GM12878 (cell line): Measurements from ENCODE around the gene DLEC1.

Source experiments
- CHD2 ChIP-seq: IDR thresholded peaks from 2 replicates; pipeline ENCODE4 v1.6.1; 2011; ENCODE audit warnings: low read depth, low read length, improper control_type of control experiment, borderline replicate concordance
- CTCF ChIP-seq, 3 experiments: IDR thresholded peaks in 2 of 3; conservative IDR thresholded peaks in 1 of 3; 2 replicates each; pipeline ENCODE4 v1.5.1; 2011; ENCODE audit warnings: low read depth in 3 of 3, low read length in 3 of 3, mild to moderate bottlenecking in 3 of 3, control low read depth in 2 of 3, moderate library complexity in 2 of 3, inconsistent platforms in 1 of 3, mixed read lengths in 1 of 3; ENCODE audit not compliant: control insufficient read depth in 2 of 3, insufficient read depth in 1 of 3; ENCODE audit errors: extremely low read depth in 1 of 3
- MXI1 ChIP-seq: fragments of 150-350 bp; IDR thresholded peaks from 2 replicates; pipeline ENCODE4 v1.6.1; 2011; ENCODE audit warnings: low read depth, mild to moderate bottlenecking, inconsistent platforms, low read length, improper control_type of control experiment
- NRF1 ChIP-seq: conservative IDR thresholded peaks from 2 replicates; pipeline ENCODE4 v1.6.1; 2011; ENCODE audit warnings: mild to moderate bottlenecking, low read depth, low read length, improper control_type of control experiment
- PAX8 ChIP-seq: fragments of 450-650 bp; IDR thresholded peaks from 2 replicates; pipeline ENCODE4 v1.6.1; 2017; ENCODE audit warnings: mild to moderate bottlenecking, moderate library complexity
- POLR2A ChIP-seq: IDR thresholded peaks from 2 replicates; pipeline ENCODE4 v1.6.1; 2011; ENCODE audit warnings: low read depth, mild to moderate bottlenecking, low read length
- SPI1 ChIP-seq: IDR thresholded peaks from 2 replicates; pipeline ENCODE4 v1.6.1; 2011; ENCODE audit warnings: low read depth, mild to moderate bottlenecking, low read length, moderate library complexity, borderline replicate concordance; ENCODE audit not compliant: insufficient read depth
- SREBF1 ChIP-seq: IDR thresholded peaks from 2 replicates; pipeline ENCODE4 v1.6.1; 2012; ENCODE audit warnings: mild to moderate bottlenecking, low read length
- WRNIP1 ChIP-seq: IDR thresholded peaks from 2 replicates; pipeline ENCODE4 v1.6.1; 2011; ENCODE audit warnings: low read depth, low read length, improper control_type of control experiment, borderline replicate concordance
- YY1 ChIP-seq: IDR thresholded peaks from 2 replicates; pipeline ENCODE4 v1.6.1; 2011; ENCODE audit warnings: low read depth, mild to moderate bottlenecking, low read length
- ZBTB4 ChIP-seq: fragments of 450-650 bp; formaldehyde crosslinking; IDR thresholded peaks from 2 replicates; pipeline ENCODE4 v1.4.0; 2022; ENCODE audit warnings: mild to moderate bottlenecking, moderate library complexity
- ZNF207 ChIP-seq: fragments of 450-650 bp; IDR thresholded peaks from 2 replicates; pipeline ENCODE4 v1.6.1; 2014; ENCODE audit warnings: antibody characterized with exemption, mild to moderate bottlenecking, borderline replicate concordance

- TF ChIP-seq POLR2A (no peak; the same call in 1 of the 2 replicates), MXI1 (no peak), CTCF (IDR thresholded peaks at IDR 0.05 in 2 of 3, conservative IDR thresholded peaks at IDR 0.05 in 1 of 3; ENCODE audit: control insufficient read depth in 2 of 3, extremely low read depth in 1 of 3, insufficient read depth in 1 of 3, low read depth in 3 of 3, low read length in 3 of 3) (no peak), PAX8 (no peak), SPI1 (no peak), NRF1 (no peak), CHD2 (no peak), SREBF1 (no peak), ZBTB4 (CRISPR knock-in tag) (no peak), ZNF207 (no peak), WRNIP1 (no peak), YY1 (no peak)
Measured at GRCh38 chr3:38118421-38119247, 79.6 kb downstream of the DLEC1 start.
